ENCODE data around the gene ATR. TPM values are rescaled to one million over a fixed set of nuclear protein-coding genes. Genes with fewer than 3 reads are reported as not detected.
"Not testable (repeated sequence)": the region's sequence is repeated elsewhere in the genome, so short reads cannot be mapped to it uniquely, and the experiment has no call there.

Gene ATR
- total and polyA plus RNA-seq, 2 of the 4 experiments (the other 2 are of a cell fraction) = 9.5 to 28.0 TPM

DNA sequence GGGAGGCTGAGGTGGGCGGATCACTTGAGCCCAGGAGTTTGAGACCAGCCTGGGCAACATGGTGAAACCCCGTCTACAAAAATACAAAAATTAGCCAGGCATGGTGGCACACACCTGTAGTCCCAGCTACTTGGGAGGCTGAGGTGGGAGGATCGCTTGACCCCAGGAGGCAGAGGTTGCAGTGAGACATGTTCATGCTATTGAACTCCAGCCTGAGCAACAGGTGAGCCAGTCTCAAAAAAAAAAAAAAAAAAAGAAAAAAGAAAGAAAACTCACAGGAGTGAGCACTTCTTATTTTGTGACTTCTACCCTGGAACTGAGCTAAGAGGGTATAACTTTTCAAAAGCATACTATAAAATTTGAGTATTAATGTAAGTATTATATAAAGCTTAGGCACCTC is 4.3 kb downstream of the ATR start:
- intact Hi-C loops (cut with micrococcal nuclease); H3K14ac ChIP-seq (replicated peaks; ENCODE audit: low read depth, low read length); DNase-seq; ATAC-seq (ENCODE audit: low read depth); H2BK5ac ChIP-seq (ENCODE audit: low read depth, low read length, poor library complexity, severe bottlenecking); in situ Hi-C loops (cut with MboI; ENCODE audit: low sequenced_read_pairs); H3K36me3 ChIP-seq (ENCODE audit: control insufficient read depth, insufficient read depth, low read length); H3K4me2 ChIP-seq (ENCODE audit: low read depth, low read length); H2BK120ac ChIP-seq (ENCODE audit: low read depth, low read length); POLR2A ChIA-PET (ENCODE audit: unreplicated experiment); H2BK20ac ChIP-seq (ENCODE audit: low read depth, low read length); H3K27ac ChIP-seq (ENCODE audit: insufficient read depth, low read length); H3K9me3 ChIP-seq (ENCODE audit: control insufficient read depth, insufficient read depth, low read length); H3K4me3 ChIP-seq (ENCODE audit: insufficient read depth, low read depth, low read length); H4K91ac ChIP-seq (ENCODE audit: insufficient read depth, low read depth, low read length); H2AFZ ChIP-seq (replicated peaks; ENCODE audit: low read length, poor library complexity); CTCF ChIA-PET; H3K18ac ChIP-seq (ENCODE audit: low read depth, low read length); H2AK9ac ChIP-seq (replicated peaks; ENCODE audit: low read depth, low read length, poor library complexity); H3K23ac ChIP-seq (ENCODE audit: low read depth, low read length); H4K5ac ChIP-seq (ENCODE audit: low read depth, low read length); H4K20me1 ChIP-seq (ENCODE audit: insufficient read depth, low read length); H3K4me1 ChIP-seq (ENCODE audit: control insufficient read depth, insufficient read depth, low read length); H3K27me3 ChIP-seq (ENCODE audit: control insufficient read depth, insufficient read depth, low read length); H4K8ac ChIP-seq (ENCODE audit: low read depth in 2 of 2, low read length in 2 of 2); BruUV-seq (replicated peaks); H2AK5ac ChIP-seq (ENCODE audit: low read depth, low read length); H3K56ac ChIP-seq (ENCODE audit: extremely low read depth, insufficient read depth, low read length); H3K9ac ChIP-seq (ENCODE audit: low read depth, low read length); H3K4ac ChIP-seq (ENCODE audit: low read depth, low read length); dilution Hi-C loops (cut with HindIII; ENCODE audit: low sequenced_read_pairs, unreplicated experiment); H2BK15ac ChIP-seq (ENCODE audit: low read depth, low read length); H3K9me1 ChIP-seq (ENCODE audit: insufficient read depth, low read length): not testable (repeated sequence)
- H3K79me1 ChIP-seq (ENCODE audit: low read depth in 1 of 2, low read length in 2 of 2) = peaks cover 24 to 33% of the 10 kb centered on the region in 2 experiments
- no CpG with 5 or more reads among the region's 3 CpGs for WGBS, 2 experiments (ENCODE audit: extremely low coverage in 2 of 2, insufficient read length in 1 of 2)

DNA sequence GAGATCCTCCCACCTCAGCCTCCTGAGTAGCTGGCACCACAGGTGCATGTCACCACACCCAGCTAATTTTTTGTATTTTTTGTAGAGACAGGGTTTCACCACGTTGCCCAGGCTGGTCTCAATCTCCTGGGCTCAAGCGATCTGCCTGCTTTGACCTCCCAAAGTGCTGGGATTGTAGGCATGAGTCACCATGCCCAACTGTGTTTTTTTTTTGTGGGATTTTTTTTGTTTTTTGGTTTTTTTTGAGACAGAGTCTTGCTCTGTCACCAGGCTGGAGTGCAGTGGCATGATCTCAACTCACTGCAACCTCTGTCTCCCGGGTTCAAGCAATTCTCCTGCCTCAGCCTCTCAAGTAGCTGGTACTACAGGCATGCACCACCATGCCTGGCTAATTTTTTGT is 9.1 kb downstream of the ATR start:
- H4K8ac ChIP-seq (ENCODE audit: low read depth in 2 of 2, low read length in 2 of 2); H3K27ac ChIP-seq (ENCODE audit: insufficient read depth, low read length); H3K4me2 ChIP-seq (ENCODE audit: low read depth, low read length); H2BK15ac ChIP-seq (ENCODE audit: low read depth, low read length); H3K36me3 ChIP-seq (ENCODE audit: control insufficient read depth, insufficient read depth, low read length); BruUV-seq (replicated peaks); in situ Hi-C loops (cut with MboI; ENCODE audit: low sequenced_read_pairs); H4K20me1 ChIP-seq (ENCODE audit: insufficient read depth, low read length); H2AK5ac ChIP-seq (ENCODE audit: low read depth, low read length); POLR2A ChIA-PET (ENCODE audit: unreplicated experiment); H3K4me3 ChIP-seq (ENCODE audit: insufficient read depth, low read depth, low read length); H3K9me3 ChIP-seq (ENCODE audit: control insufficient read depth, insufficient read depth, low read length); H2BK20ac ChIP-seq (ENCODE audit: low read depth, low read length); H3K14ac ChIP-seq (replicated peaks; ENCODE audit: low read depth, low read length); H4K5ac ChIP-seq (ENCODE audit: low read depth, low read length); H3K9ac ChIP-seq (ENCODE audit: low read depth, low read length); H3K23ac ChIP-seq (ENCODE audit: low read depth, low read length); H3K18ac ChIP-seq (ENCODE audit: low read depth, low read length); DNase-seq; H3K9me1 ChIP-seq (ENCODE audit: insufficient read depth, low read length); H3K27me3 ChIP-seq (ENCODE audit: control insufficient read depth, insufficient read depth, low read length); H4K91ac ChIP-seq (ENCODE audit: insufficient read depth, low read depth, low read length); H2BK120ac ChIP-seq (ENCODE audit: low read depth, low read length); CTCF ChIA-PET; H2AFZ ChIP-seq (replicated peaks; ENCODE audit: low read length, poor library complexity); intact Hi-C loops (cut with micrococcal nuclease); H3K56ac ChIP-seq (ENCODE audit: extremely low read depth, insufficient read depth, low read length); H3K4ac ChIP-seq (ENCODE audit: low read depth, low read length); dilution Hi-C loops (cut with HindIII; ENCODE audit: low sequenced_read_pairs, unreplicated experiment); H2BK5ac ChIP-seq (ENCODE audit: low read depth, low read length, poor library complexity, severe bottlenecking); H2AK9ac ChIP-seq (replicated peaks; ENCODE audit: low read depth, low read length, poor library complexity); H3K4me1 ChIP-seq (ENCODE audit: control insufficient read depth, insufficient read depth, low read length): not testable (repeated sequence)
- 0 out of 2 replicates have a peak, but pooled peaks have one; percentile 11 for ATAC-seq (ENCODE audit: low read depth)
- H3K79me1 ChIP-seq (ENCODE audit: low read depth in 1 of 2, low read length in 2 of 2) = peaks cover 13 to 25% of the 10 kb centered on the region in 2 experiments
- WGBS, 2 experiments (ENCODE audit: extremely low coverage in 2 of 2, insufficient read length in 1 of 2) = no CpG with 5 or more reads among the region's 3 CpGs
